LoVo (cell line): ENCODE data around the gene EXOSC2.

ENCODE experiments used
- DNase-seq: peaks from one replicate; pipeline ENCODE4 v3.0.0-alpha.2; 2016; ENCODE audit warnings: low spot score

EXOSC2 gene

GRCh38 chr9:130693426-130694191 is at the start of gene EXOSC2:
Gene EXOSC2 (plus strand): TSS chr9:130693780. CDS start chr9:130693792, 12 bp downstream.
- peak; percentile 97 for DNase-seq

GRCh38 chr9:130651221-130651620 is 42.4 kb upstream of the EXOSC2 start:
- no peak for DNase-seq

- no peak for DNase-seq
Observed at GRCh38 chr9:130651752-130652151, 41.8 kb upstream of the EXOSC2 start.

GRCh38 chr9:130654879-130655278 is 38.7 kb upstream of the EXOSC2 start:
- DNase-seq = no peak

GRCh38 chr9:130658893-130659698 is 34.5 kb upstream of the EXOSC2 start:
- no peak for DNase-seq

- no peak for DNase-seq
Observed at GRCh38 chr9:130659699-130660248, 33.8 kb upstream of the EXOSC2 start.

- DNase-seq = no peak
Observed at GRCh38 chr9:130660326-130660682, 33.3 kb upstream of the EXOSC2 start.

- DNase-seq = no peak
Observed at GRCh38 chr9:130660683-130661450, 32.7 kb upstream of the EXOSC2 start.

GRCh38 chr9:130661451-130662098 is 32.0 kb upstream of the EXOSC2 start:
- DNase-seq = no peak

- no peak for DNase-seq
Observed at GRCh38 chr9:130662099-130662969, 31.2 kb upstream of the EXOSC2 start.

- no peak for DNase-seq
Observed at GRCh38 chr9:130662970-130663257, 30.7 kb upstream of the EXOSC2 start.

- DNase-seq = no peak
Observed at GRCh38 chr9:130663258-130663976, 30.2 kb upstream of the EXOSC2 start.

- no peak for DNase-seq
Observed at GRCh38 chr9:130663977-130664250, 29.7 kb upstream of the EXOSC2 start.

- no peak for DNase-seq
Observed at GRCh38 chr9:130664251-130665028, 29.1 kb upstream of the EXOSC2 start, which contains the start of gene PRDM12. Gene PRDM12 (plus strand): TSS chr9:130664594. CDS start chr9:130664654, 60 bp downstream.

- no peak for DNase-seq
Observed at GRCh38 chr9:130665029-130665430, 28.6 kb upstream of the EXOSC2 start.

GRCh38 chr9:130665431-130666392 is 27.9 kb upstream of the EXOSC2 start:
- no peak for DNase-seq

- no peak for DNase-seq
Observed at GRCh38 chr9:130666393-130667119, 27.0 kb upstream of the EXOSC2 start.

GRCh38 chr9:130667120-130667435 is 26.5 kb upstream of the EXOSC2 start:
- DNase-seq = no peak
